ENCODE results near the gene CCNDBP1. TPM values are rescaled to one million over a fixed set of nuclear protein-coding genes. Genes with fewer than 3 reads are reported as not detected.

Gene CCNDBP1, protein sequence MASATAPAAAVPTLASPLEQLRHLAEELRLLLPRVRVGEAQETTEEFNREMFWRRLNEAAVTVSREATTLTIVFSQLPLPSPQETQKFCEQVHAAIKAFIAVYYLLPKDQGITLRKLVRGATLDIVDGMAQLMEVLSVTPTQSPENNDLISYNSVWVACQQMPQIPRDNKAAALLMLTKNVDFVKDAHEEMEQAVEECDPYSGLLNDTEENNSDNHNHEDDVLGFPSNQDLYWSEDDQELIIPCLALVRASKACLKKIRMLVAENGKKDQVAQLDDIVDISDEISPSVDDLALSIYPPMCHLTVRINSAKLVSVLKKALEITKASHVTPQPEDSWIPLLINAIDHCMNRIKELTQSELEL
- 62.5 TPM for polyA plus RNA-seq
- long read RNA-seq, donor 1, transcript CCNDBP1-201 (11 exons, 3,660 nt): major isoform, 11 of 15 reads
- long read RNA-seq, donor 1, partial matches to known transcripts: 0 of 15 reads
- long read RNA-seq, donor 1, other reads (novel, unspliced or antisense): 0 of 15 reads
- long read RNA-seq, donor 2, transcript CCNDBP1-207 (2 exons, 750 nt): minor isoform, 10 of 31 reads
- long read RNA-seq, donor 2, transcript CCNDBP1-208 (12 exons, 1,634 nt): minor isoform, 6 of 31 reads
- long read RNA-seq, donor 2, transcript CCNDBP1-201 (11 exons, 3,660 nt): major isoform, 13 of 31 reads
- long read RNA-seq, donor 2, partial matches to known transcripts: 0 of 31 reads
- long read RNA-seq, donor 2, other reads (novel, unspliced or antisense): 0 of 31 reads
- long read RNA-seq, donor 3: 0 reads
- long read RNA-seq, donor 4, partial matches to known transcripts: 0 of 2 reads
- long read RNA-seq, donor 4, other reads (novel, unspliced or antisense): 0 of 2 reads
- long read RNA-seq, donor 5, transcript CCNDBP1-201 (11 exons, 3,660 nt): major isoform, 11 of 31 reads
- long read RNA-seq, donor 5, transcript CCNDBP1-207 (2 exons, 750 nt): minor isoform, 7 of 31 reads
- long read RNA-seq, donor 5, partial matches to known transcripts: 6 of 31 reads
- long read RNA-seq, donor 5, other reads (novel, unspliced or antisense): 0 of 31 reads
- long read RNA-seq, donor 6, transcript CCNDBP1-207 (2 exons, 750 nt): minor isoform, 8 of 25 reads
- long read RNA-seq, donor 6, transcript CCNDBP1-201 (11 exons, 3,660 nt): major isoform, 16 of 25 reads
- long read RNA-seq, donor 6, partial matches to known transcripts: 0 of 25 reads
- long read RNA-seq, donor 6, other reads (novel, unspliced or antisense): 0 of 25 reads
- long read RNA-seq, donor 7, transcript CCNDBP1-201 (11 exons, 3,660 nt): major isoform, 10 of 11 reads
- long read RNA-seq, donor 7, partial matches to known transcripts: 0 of 11 reads
- long read RNA-seq, donor 7, other reads (novel, unspliced or antisense): 0 of 11 reads
- long read RNA-seq, donor 8, transcript CCNDBP1-201 (11 exons, 3,660 nt): major isoform, 13 of 21 reads
- long read RNA-seq, donor 8, transcript CCNDBP1-207 (2 exons, 750 nt): minor isoform, 5 of 21 reads
- long read RNA-seq, donor 8, partial matches to known transcripts: 0 of 21 reads
- long read RNA-seq, donor 8, other reads (novel, unspliced or antisense): 0 of 21 reads
- long read RNA-seq, donor 9, transcript CCNDBP1-208 (12 exons, 1,634 nt): minor isoform, 7 of 29 reads
- long read RNA-seq, donor 9, transcript CCNDBP1-201 (11 exons, 3,660 nt): major isoform, 12 of 29 reads
- long read RNA-seq, donor 9, transcript CCNDBP1-207 (2 exons, 750 nt): minor isoform, 5 of 29 reads
- long read RNA-seq, donor 9, partial matches to known transcripts: 0 of 29 reads
- long read RNA-seq, donor 9, other reads (novel, unspliced or antisense): 0 of 29 reads
- long read RNA-seq, donor 10, transcript CCNDBP1-207 (2 exons, 750 nt): minor isoform, 5 of 39 reads
- long read RNA-seq, donor 10, transcript CCNDBP1-201 (11 exons, 3,660 nt): major isoform, 29 of 39 reads
- long read RNA-seq, donor 10, partial matches to known transcripts: 0 of 39 reads
- long read RNA-seq, donor 10, other reads (novel, unspliced or antisense): 0 of 39 reads
- long read RNA-seq, donor 11, transcript CCNDBP1-201 (11 exons, 3,660 nt): major isoform, 16 of 29 reads
- long read RNA-seq, donor 11, transcript CCNDBP1-207 (2 exons, 750 nt): minor isoform, 9 of 29 reads
- long read RNA-seq, donor 11, partial matches to known transcripts: 0 of 29 reads
- long read RNA-seq, donor 11, other reads (novel, unspliced or antisense): 0 of 29 reads

DNA sequence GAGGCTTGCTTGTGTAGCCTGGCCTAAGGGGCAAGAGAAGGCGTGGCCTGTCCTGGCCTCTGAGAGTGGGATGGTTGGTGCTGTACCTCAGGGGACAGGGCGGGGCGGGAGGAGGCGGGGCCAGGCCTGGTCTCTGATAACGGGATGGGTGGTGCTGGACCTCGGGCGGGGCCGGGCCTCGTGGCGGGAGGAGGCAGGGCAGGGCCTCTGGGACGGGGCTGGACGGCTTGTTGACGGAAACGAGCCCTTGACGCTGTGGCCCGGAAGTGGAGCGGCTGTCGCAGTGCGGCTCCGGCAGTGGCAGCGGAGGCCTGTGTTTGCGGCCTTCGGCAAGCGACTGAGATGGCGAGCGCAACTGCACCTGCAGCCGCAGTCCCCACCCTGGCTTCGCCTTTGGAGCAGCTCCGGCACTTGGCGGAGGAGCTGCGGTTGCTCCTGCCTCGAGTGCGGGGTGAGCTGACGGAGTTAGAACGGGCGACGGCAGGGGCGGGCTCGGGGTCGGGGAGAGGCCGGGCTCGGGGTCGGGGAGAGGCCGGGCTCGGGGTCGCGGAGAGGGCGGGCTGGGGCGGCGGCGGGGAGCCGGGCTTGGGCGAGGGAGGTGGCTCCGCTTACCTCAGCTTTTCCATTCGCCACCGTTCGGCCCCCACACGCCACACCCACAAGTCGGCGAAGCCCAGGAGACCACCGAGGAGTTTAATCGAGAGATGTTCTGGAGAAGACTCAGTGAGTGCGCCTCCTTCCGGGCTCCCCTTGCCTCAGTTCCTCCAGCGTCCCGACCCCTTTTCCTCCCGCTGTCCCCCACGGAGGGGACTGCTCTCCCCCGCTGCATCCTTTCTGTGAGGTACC, at the start of gene CCNDBP1:
Gene CCNDBP1 (plus strand): TSS at position 247 of the 846 bp plus-strand sequence. CDS start 96 bp downstream, at position 343.
- WGBS (ENCODE audit: insufficient coverage, low lambda C conversion rate): no CpG with 5 or more reads among the region's 69 CpGs
- no peaks in the 10 kb centered on the region for H3K27me3 ChIP-seq (ENCODE audit: control insufficient read depth, insufficient read depth, low read length)
- H3K27ac ChIP-seq (ENCODE audit: low read length): peak within 1 kb of the TSS; percentile 85
- H3K4me1 ChIP-seq (ENCODE audit: control insufficient read depth, insufficient read depth, low read length): peaks cover 6% of the 10 kb centered on the region
- peak; percentile 95 to 98 for DNase-seq
- peak within 1 kb of the TSS; percentile 63 for H3K4me3 ChIP-seq (ENCODE audit: low read length)
- peaks cover 25% of the 10 kb centered on the region for H3K36me3 ChIP-seq (ENCODE audit: control insufficient read depth, insufficient read depth, low read length)
- H3K9me3 ChIP-seq (ENCODE audit: control insufficient read depth, low read depth, low read length): no peaks in the 10 kb centered on the region

- Histone ChIP-seq H3K4me1 (ENCODE audit: control insufficient read depth, insufficient read depth, low read length) (no peaks in the 10 kb centered on the region), H3K36me3 (ENCODE audit: control insufficient read depth, insufficient read depth, low read length) (peaks cover 33% of the 10 kb centered on the region), H3K27me3 (ENCODE audit: control insufficient read depth, insufficient read depth, low read length) (no peaks in the 10 kb centered on the region), H3K9me3 (ENCODE audit: control insufficient read depth, low read depth, low read length) (no peaks in the 10 kb centered on the region), H3K4me3 (ENCODE audit: low read length) (no peak overlapping the region), H3K27ac (ENCODE audit: low read length) (no peak overlapping the region)
- no CpG with 5 or more reads among the region's 4 CpGs for WGBS (ENCODE audit: insufficient coverage, low lambda C conversion rate)
- DNase-seq: no peak
Measured at GRCh38 chr15:43143203-43143941, 41.8 kb upstream of the CCNDBP1 start.

DNA sequence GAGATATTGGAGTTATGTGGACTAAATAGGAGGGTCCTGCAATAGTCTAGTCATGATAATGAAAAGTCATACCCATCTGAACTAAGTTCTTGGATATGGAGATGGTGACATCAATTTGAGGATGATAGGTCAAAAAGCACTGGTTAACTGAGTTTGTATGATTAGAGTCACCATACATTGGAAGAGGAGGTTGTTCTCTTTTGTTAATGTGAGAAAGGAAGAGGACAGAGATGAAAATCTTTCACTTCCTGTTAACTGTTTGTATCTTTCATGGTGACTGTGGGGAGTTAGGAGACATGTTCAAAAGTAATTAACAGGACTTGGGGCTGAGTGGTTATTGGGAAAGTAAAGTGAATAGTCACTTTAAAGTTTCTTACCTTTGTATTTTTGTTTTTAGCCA, 40.7 kb upstream of the CCNDBP1 start:
- DNase-seq: no peak
- Histone ChIP-seq H3K4me1 (ENCODE audit: control insufficient read depth, insufficient read depth, low read length) (no peaks in the 10 kb centered on the region), H3K4me3 (ENCODE audit: low read length) (no peak overlapping the region), H3K27me3 (ENCODE audit: control insufficient read depth, insufficient read depth, low read length) (no peaks in the 10 kb centered on the region), H3K9me3 (ENCODE audit: control insufficient read depth, low read depth, low read length) (no peaks in the 10 kb centered on the region), H3K36me3 (ENCODE audit: control insufficient read depth, insufficient read depth, low read length) (peaks cover 30% of the 10 kb centered on the region), H3K27ac (ENCODE audit: low read length) (no peak overlapping the region)

DNA sequence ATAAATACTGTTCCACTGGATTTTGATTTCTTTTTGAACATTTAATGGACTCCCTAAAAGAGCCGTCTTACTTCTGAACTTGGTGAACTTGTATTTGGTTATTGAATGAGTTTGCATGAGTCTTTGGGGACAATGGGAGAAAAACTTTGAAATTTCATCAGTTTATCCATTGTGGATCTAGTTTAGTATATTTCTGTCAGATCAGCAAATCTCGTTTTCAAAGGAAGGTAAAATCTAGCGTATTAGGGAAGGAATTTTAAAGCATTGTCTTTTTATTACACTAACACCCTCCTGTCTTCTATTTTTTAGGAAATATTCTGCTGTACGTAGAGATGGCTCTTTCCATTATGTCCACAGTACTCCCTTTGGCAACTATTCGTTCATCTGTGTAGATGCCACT, 39.0 kb upstream of the CCNDBP1 start:
- Histone ChIP-seq H3K36me3 (ENCODE audit: control insufficient read depth, insufficient read depth, low read length) (peaks cover 22% of the 10 kb centered on the region), H3K27ac (ENCODE audit: low read length) (no peak overlapping the region), H3K4me3 (ENCODE audit: low read length) (no peak overlapping the region), H3K27me3 (ENCODE audit: control insufficient read depth, insufficient read depth, low read length) (no peaks in the 10 kb centered on the region), H3K4me1 (ENCODE audit: control insufficient read depth, insufficient read depth, low read length) (no peaks in the 10 kb centered on the region), H3K9me3 (ENCODE audit: control insufficient read depth, low read depth, low read length) (no peaks in the 10 kb centered on the region)
- WGBS (ENCODE audit: insufficient coverage, low lambda C conversion rate): 71% methylated on average over 1 of the region's 5 CpGs
- no peak for DNase-seq

DNA sequence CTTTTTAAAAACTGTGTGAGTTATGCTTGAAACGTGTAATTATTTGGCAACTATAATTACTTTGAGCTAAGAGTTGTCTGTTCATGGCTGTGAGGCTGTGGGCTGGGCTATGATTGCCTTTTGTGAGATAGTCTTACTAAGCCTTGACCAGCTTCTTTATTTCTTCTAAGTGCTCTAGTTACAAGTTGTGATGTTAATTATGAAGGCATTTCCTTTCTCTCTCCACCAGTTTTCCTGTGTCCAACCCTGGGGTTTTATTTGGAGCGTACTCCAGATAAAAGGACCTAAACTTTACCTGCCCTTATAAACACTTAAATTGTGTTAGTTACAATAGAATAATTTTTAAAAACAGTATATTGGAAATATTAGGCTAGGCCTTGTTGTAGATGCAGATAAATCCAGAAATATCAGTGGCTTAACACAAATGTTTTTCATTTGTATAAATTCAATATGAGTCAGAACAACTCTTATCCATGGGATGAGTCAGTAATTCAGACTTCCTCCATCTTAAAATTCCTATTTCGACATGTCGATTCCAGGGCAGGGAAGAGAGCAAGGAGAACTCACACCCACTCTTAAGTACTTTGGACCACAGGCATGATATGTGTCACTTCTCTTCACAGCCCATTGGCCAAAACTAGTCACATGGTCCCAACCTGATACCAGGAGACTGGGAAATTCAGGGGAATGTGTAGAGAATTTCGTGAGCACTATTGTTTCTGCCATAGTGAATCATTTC, 34.8 kb upstream of the CCNDBP1 start:
- Histone ChIP-seq H3K27me3 (ENCODE audit: control insufficient read depth, insufficient read depth, low read length) (no peaks in the 10 kb centered on the region), H3K36me3 (ENCODE audit: control insufficient read depth, insufficient read depth, low read length) (peaks cover 31% of the 10 kb centered on the region), H3K9me3 (ENCODE audit: control insufficient read depth, low read depth, low read length) (no peaks in the 10 kb centered on the region), H3K4me1 (ENCODE audit: control insufficient read depth, insufficient read depth, low read length) (no peaks in the 10 kb centered on the region), H3K4me3 (ENCODE audit: low read length) (no peak overlapping the region), H3K27ac (ENCODE audit: low read length) (no peak overlapping the region)
- no CpG with 5 or more reads among the region's 5 CpGs for WGBS (ENCODE audit: insufficient coverage, low lambda C conversion rate)
- DNase-seq: no peak

- Histone ChIP-seq H3K27ac (ENCODE audit: low read length) (no peak overlapping the region), H3K4me3 (ENCODE audit: low read length) (no peak overlapping the region), H3K27me3 (ENCODE audit: control insufficient read depth, insufficient read depth, low read length) (no peaks in the 10 kb centered on the region), H3K9me3 (ENCODE audit: control insufficient read depth, low read depth, low read length) (no peaks in the 10 kb centered on the region), H3K4me1 (ENCODE audit: control insufficient read depth, insufficient read depth, low read length) (no peaks in the 10 kb centered on the region), H3K36me3 (ENCODE audit: control insufficient read depth, insufficient read depth, low read length) (peaks cover 35% of the 10 kb centered on the region)
- WGBS (ENCODE audit: insufficient coverage, low lambda C conversion rate): 90% methylated on average over 2 of the region's 2 CpGs
- DNase-seq: no peak
Measured at GRCh38 chr15:43151688-43152087, 33.5 kb upstream of the CCNDBP1 start.

GRCh38 chr15:43153269-43153668, 31.9 kb upstream of the CCNDBP1 start:
- Histone ChIP-seq H3K36me3 (ENCODE audit: control insufficient read depth, insufficient read depth, low read length) (peaks cover 33% of the 10 kb centered on the region), H3K4me3 (ENCODE audit: low read length) (no peak overlapping the region), H3K4me1 (ENCODE audit: control insufficient read depth, insufficient read depth, low read length) (no peaks in the 10 kb centered on the region), H3K27me3 (ENCODE audit: control insufficient read depth, insufficient read depth, low read length) (no peaks in the 10 kb centered on the region), H3K9me3 (ENCODE audit: control insufficient read depth, low read depth, low read length) (no peaks in the 10 kb centered on the region), H3K27ac (ENCODE audit: low read length) (no peak overlapping the region)
- no peak for DNase-seq

Data from large intestine (tissue), 12 donors.